GM23338 (cell line): ENCODE measurements around the gene TNIP3. TPM values are rescaled to one million over a fixed set of nuclear protein-coding genes. Genes with fewer than 3 reads are reported as not detected.

Source experiments
- ATAC-seq: fragments of 200-7000 bp; cut with Tn5 transposase; 3 replicates; pipeline ENCODE4 v1.9.1; 2020
- DNase-seq: peaks from one replicate; pipeline ENCODE4 v3.0.0-alpha.2; 2015; ENCODE audit warnings: low spot score
- H2AFZ ChIP-seq: fragments of 200-600 bp; sonication (generic); 2 replicates; pipeline ENCODE4 v1.8.0; 2016; ENCODE audit warnings: antibody characterized with exemption, mild to moderate bottlenecking, moderate library complexity
- H3F3A ChIP-seq: fragments of 200-600 bp; sonication (generic); replicated peaks from 2 replicates; pipeline ENCODE4 v1.8.0; 2017; ENCODE audit warnings: antibody characterized with exemption, mixed run types, low read depth
- H3K27ac ChIP-seq: fragments of 200-600 bp; sonication (generic); 2 replicates; pipeline ENCODE4 v1.6.1; 2016; ENCODE audit warnings: low read depth
- H3K27me3 ChIP-seq: fragments of 200-600 bp; sonication (generic); 2 replicates; pipeline ENCODE4 v1.8.0; 2016; ENCODE audit warnings: mild to moderate bottlenecking, mixed run types, moderate library complexity; ENCODE audit not compliant: insufficient read depth
- H3K36me3 ChIP-seq: fragments of 200-600 bp; sonication (generic); 2 replicates; pipeline ENCODE4 v1.8.0; 2016; ENCODE audit warnings: mild to moderate bottlenecking; ENCODE audit not compliant: insufficient read depth
- H3K4me1 ChIP-seq: fragments of 200-600 bp; sonication (generic); 2 replicates; pipeline ENCODE4 v1.8.0; 2016; ENCODE audit warnings: mild to moderate bottlenecking, moderate library complexity; ENCODE audit not compliant: insufficient read depth
- H3K4me2 ChIP-seq: fragments of 200-600 bp; sonication (generic); 2 replicates; pipeline ENCODE4 v1.7.1; 2017; ENCODE audit warnings: mixed run types
- H3K4me3 ChIP-seq: fragments of 200-600 bp; sonication (generic); 2 replicates; pipeline ENCODE4 v1.6.1; 2016; ENCODE audit warnings: mixed run types
- H3K79me2 ChIP-seq: fragments of 200-600 bp; sonication (generic); replicated peaks from 2 replicates; pipeline ENCODE4 v1.8.0; 2017; ENCODE audit warnings: mild to moderate bottlenecking; ENCODE audit not compliant: insufficient read depth
- H3K9me2 ChIP-seq: fragments of 200-600 bp; sonication (generic); 2 replicates; pipeline ENCODE4 v1.8.0; 2017; ENCODE audit not compliant: insufficient read depth
- H4K20me1 ChIP-seq: fragments of 200-600 bp; sonication (generic); replicated peaks from 2 replicates; pipeline ENCODE4 v1.8.0; 2017; ENCODE audit warnings: mild to moderate bottlenecking; ENCODE audit not compliant: insufficient read depth
- H3K27ac Mint-ChIP-seq: 2 replicates; pipeline ENCODE4 v1.8.0; 2020; ENCODE audit warnings: inconsistent platforms, mild to moderate bottlenecking, moderate library complexity, mixed read lengths
- H3K27me3 Mint-ChIP-seq: 3 replicates; pipeline ENCODE4 v1.8.0; 2022; ENCODE audit warnings: low read depth, mild to moderate bottlenecking, moderate library complexity, mixed read lengths, inconsistent platforms; ENCODE audit not compliant: insufficient read depth, poor library complexity
- H3K36me3 Mint-ChIP-seq: 3 replicates; pipeline ENCODE4 v1.8.0; 2021; ENCODE audit warnings: low read depth, mild to moderate bottlenecking, inconsistent platforms, moderate library complexity, mixed read lengths
- H3K4me1 Mint-ChIP-seq: 3 replicates; pipeline ENCODE4 v1.8.0; 2020; ENCODE audit warnings: mild to moderate bottlenecking, inconsistent platforms, mixed read lengths
- H3K4me3 Mint-ChIP-seq: 3 replicates; pipeline ENCODE4 v1.8.0; 2021; ENCODE audit warnings: moderate library complexity, mild to moderate bottlenecking, inconsistent platforms, mixed read lengths
- H3K9me3 Mint-ChIP-seq: 3 replicates; pipeline ENCODE4 v1.8.0; 2020; ENCODE audit warnings: moderate library complexity, mild to moderate bottlenecking, inconsistent platforms, mixed read lengths
- EZH2phosphoT487 ChIP-seq: fragments of 200-600 bp; sonication (generic); IDR thresholded peaks from one replicate; pipeline ENCODE4 v1.8.1; 2018; ENCODE audit warnings: antibody characterized with exemption; ENCODE audit not compliant: unreplicated experiment
- NANOG ChIP-seq: IDR thresholded peaks from 2 replicates; pipeline ENCODE4 v1.6.1; 2016; ENCODE audit warnings: antibody characterized with exemption, borderline replicate concordance
- ZNF462 ChIP-seq: fragments of 250-450 bp; sonication (Bioruptor Pico); IDR thresholded peaks from 2 replicates; pipeline ENCODE4 v1.5.0; 2020; ENCODE audit warnings: mild to moderate bottlenecking, moderate library complexity
- polyA plus RNA-seq: library from polyadenylated mRNA; unstranded; fragments of >200 nt; fragmentation: Nextera tagmentation; extraction: Ambion mirVana; gene quantifications from 2 replicates; pipeline ENCODE4 v1.2.1, GENCODE V29; 2016
- total RNA-seq: library from RNA; depleted of rRNA; stranded (reverse); fragments of >200 nt; shearing (Covaris generic); gene quantifications from 2 replicates; pipeline ENCODE4 v1.2.3, GENCODE V29; 2014
- TF ChIP-seq, protein P1 (sequence below): IDR thresholded peaks from one replicate; pipeline ENCODE4 v1.6.1; 2018; ENCODE audit warnings: antibody characterized with exemption; ENCODE audit not compliant: unreplicated experiment

Gene TNIP3
- total and polyA plus RNA-seq, 2 experiments from 2014 or later = not detected

DNA sequence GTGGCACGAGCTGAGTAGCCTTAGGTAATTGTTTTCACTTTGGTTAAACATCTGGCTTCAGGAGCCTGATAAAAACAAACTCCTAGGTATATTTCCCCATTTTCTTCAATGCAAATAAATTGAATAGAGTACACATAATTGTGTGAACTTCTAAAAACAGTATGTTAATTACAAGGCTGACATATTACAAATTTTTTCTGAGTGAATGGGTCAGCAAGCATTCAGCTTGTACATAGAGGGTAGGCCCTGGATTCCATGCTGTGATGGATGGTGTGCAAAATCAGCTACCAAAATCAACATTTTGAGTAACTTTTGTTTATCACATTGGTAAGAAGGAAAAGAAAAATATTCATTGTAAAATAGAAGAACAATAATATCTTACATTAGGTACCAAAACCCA lies 12.2 kb downstream of the TNIP3 start (continued):
- TF ChIP-seq ZNF462 = no peak

GRCh38 chr4:121150486-121150885 lies 13.6 kb downstream of the TNIP3 start:
- no peak overlapping the region for H3K4me3 ChIP-seq
- no peaks in the 10 kb centered on the region for H3K36me3 ChIP-seq
- no peak overlapping the region for H3K27ac ChIP-seq
- H3K27me3 ChIP-seq = no peaks in the 10 kb centered on the region
- no peak for ATAC-seq
- H3K79me2 ChIP-seq = no peaks in the 10 kb centered on the region
- Mint-ChIP-seq H3K4me3 (no peak overlapping the region), H3K27ac (no peak overlapping the region), H3K4me1 (no peaks in the 10 kb centered on the region), H3K27me3 (no peaks in the 10 kb centered on the region), H3K9me3 (no peaks in the 10 kb centered on the region), H3K36me3 (no peaks in the 10 kb centered on the region)
- no peak for TF ChIP-seq NANOG
- no peak for TF ChIP-seq EZH2phosphoT487
- TF ChIP-seq, protein P1, sequence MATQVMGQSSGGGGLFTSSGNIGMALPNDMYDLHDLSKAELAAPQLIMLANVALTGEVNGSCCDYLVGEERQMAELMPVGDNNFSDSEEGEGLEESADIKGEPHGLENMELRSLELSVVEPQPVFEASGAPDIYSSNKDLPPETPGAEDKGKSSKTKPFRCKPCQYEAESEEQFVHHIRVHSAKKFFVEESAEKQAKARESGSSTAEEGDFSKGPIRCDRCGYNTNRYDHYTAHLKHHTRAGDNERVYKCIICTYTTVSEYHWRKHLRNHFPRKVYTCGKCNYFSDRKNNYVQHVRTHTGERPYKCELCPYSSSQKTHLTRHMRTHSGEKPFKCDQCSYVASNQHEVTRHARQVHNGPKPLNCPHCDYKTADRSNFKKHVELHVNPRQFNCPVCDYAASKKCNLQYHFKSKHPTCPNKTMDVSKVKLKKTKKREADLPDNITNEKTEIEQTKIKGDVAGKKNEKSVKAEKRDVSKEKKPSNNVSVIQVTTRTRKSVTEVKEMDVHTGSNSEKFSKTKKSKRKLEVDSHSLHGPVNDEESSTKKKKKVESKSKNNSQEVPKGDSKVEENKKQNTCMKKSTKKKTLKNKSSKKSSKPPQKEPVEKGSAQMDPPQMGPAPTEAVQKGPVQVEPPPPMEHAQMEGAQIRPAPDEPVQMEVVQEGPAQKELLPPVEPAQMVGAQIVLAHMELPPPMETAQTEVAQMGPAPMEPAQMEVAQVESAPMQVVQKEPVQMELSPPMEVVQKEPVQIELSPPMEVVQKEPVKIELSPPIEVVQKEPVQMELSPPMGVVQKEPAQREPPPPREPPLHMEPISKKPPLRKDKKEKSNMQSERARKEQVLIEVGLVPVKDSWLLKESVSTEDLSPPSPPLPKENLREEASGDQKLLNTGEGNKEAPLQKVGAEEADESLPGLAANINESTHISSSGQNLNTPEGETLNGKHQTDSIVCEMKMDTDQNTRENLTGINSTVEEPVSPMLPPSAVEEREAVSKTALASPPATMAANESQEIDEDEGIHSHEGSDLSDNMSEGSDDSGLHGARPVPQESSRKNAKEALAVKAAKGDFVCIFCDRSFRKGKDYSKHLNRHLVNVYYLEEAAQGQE = no peak
- no peaks in the 10 kb centered on the region for H3F3A ChIP-seq
- H2AFZ ChIP-seq = no peak overlapping the region
- 0 out of 2 replicates have a peak, but pooled peaks cover 3% of the 10 kb centered on the region for H3K4me1 ChIP-seq
- H3K4me2 ChIP-seq = no peak overlapping the region
- DNase-seq = no peak
- no peaks in the 10 kb centered on the region for H4K20me1 ChIP-seq
- H3K9me2 ChIP-seq = no peaks in the 10 kb centered on the region
